ENCODE measurements around the gene ATF7IP2.

DNA sequence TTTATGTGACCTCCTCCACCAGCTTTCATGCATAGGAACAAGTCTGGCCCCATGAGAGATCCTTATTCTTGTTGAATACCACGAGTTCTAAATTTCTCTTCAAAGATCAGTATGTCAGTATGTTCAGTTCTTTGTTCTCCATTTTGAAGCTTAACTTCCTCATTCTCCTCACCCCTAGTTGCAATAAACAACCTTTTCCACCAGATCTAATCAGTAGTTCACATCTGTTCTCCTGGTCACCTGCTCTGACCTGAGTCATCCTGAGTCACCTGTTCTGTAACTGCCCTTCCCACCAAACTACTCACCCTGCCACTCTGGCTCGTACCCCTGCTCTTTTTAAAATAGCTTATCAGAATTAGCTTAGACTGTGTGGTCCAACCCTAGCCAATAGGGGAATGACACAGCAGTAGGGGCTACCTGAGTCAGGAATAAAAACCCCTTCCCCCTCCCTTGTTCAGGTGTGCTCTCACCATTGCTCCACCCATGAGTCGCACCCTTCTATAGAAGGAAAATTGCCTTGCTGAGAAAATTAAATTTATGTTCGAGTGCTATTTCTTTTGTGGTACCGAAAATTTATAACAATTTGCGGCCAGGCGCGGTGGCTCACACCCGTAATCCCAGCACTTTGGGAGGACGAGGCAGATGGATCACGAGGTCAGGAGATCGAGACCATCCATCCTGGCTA, 100.0 kb downstream of the ATF7IP2 start:
- TF ChIP-seq, protein P1, sequence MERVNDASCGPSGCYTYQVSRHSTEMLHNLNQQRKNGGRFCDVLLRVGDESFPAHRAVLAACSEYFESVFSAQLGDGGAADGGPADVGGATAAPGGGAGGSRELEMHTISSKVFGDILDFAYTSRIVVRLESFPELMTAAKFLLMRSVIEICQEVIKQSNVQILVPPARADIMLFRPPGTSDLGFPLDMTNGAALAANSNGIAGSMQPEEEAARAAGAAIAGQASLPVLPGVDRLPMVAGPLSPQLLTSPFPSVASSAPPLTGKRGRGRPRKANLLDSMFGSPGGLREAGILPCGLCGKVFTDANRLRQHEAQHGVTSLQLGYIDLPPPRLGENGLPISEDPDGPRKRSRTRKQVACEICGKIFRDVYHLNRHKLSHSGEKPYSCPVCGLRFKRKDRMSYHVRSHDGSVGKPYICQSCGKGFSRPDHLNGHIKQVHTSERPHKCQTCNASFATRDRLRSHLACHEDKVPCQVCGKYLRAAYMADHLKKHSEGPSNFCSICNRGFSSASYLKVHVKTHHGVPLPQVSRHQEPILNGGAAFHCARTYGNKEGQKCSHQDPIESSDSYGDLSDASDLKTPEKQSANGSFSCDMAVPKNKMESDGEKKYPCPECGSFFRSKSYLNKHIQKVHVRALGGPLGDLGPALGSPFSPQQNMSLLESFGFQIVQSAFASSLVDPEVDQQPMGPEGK (CRISPR knock-in tag; IDR thresholded peaks at IDR 0.05; ENCODE audit: borderline replicate concordance): no peak
- TF ChIP-seq ZNF565 (CRISPR knock-in tag; conservative IDR thresholded peaks at IDR 0.05; ENCODE audit: low read depth): no peak
